H1 (cell line): Measurements from ENCODE around the gene RNF128. TPM values are rescaled to one million over a fixed set of nuclear protein-coding genes. Genes with fewer than 3 reads are reported as not detected.

Experiments used
- CTCF ChIA-PET: fragments of 300-600 bp; sonication (Branson Sonifier 250); formaldehyde crosslinking; loops from one replicate; lab custom pipeline; 2021; ENCODE audit not compliant: partially characterized antibody; lab: Charles Lee
- POLR2A ChIA-PET: fragments of 300-600 bp; sonication (Branson Sonifier 250); formaldehyde crosslinking; loops from one replicate; lab custom pipeline; 2021; ENCODE audit warnings: inconsistent platforms; ENCODE audit not compliant: partially characterized antibody; lab: Charles Lee
- DNase-seq, 2 experiments: peaks; one replicate each; pipeline versions ENCODE4 v3.0.0 to v3.0.0-alpha.2; 2010 to 2022; ENCODE audit warnings: low spot score in 2 of 2, low read depth in 1 of 2, mixed read lengths in 1 of 2
- FAIRE-seq: peaks from 2 replicates; lab custom pipeline; 2011; peaks lifted over from hg19 to GRCh38; lab: Jason Lieb, UNC
- H2AFZ ChIP-seq: 2 replicates; pipeline ENCODE4 v1.8.1; 2012; ENCODE audit warnings: low read length, inconsistent platforms
- H2AK5ac ChIP-seq: 2 replicates; pipeline ENCODE4 v1.6.1; 2013; ENCODE audit warnings: low read depth, low read length
- H2BK120ac ChIP-seq: replicated peaks from 2 replicates; pipeline ENCODE3; 2013; ENCODE audit warnings: low read depth, low read length, inconsistent platforms
- H2BK12ac ChIP-seq: 2 replicates; pipeline ENCODE4 v1.6.1; 2013; ENCODE audit warnings: low read depth, low read length
- H2BK15ac ChIP-seq: 2 replicates; pipeline ENCODE4 v1.6.1; 2013; ENCODE audit warnings: low read length
- H2BK20ac ChIP-seq: 2 replicates; pipeline ENCODE4 v1.6.1; 2013; ENCODE audit warnings: low read length
- H2BK5ac ChIP-seq: 2 replicates; pipeline ENCODE4 v1.6.1; 2013; ENCODE audit warnings: low read depth, low read length
- H3K14ac ChIP-seq: 2 replicates; pipeline ENCODE4 v1.6.1; 2013; ENCODE audit warnings: inconsistent platforms; ENCODE audit not compliant: insufficient read length
- H3K18ac ChIP-seq: 2 replicates; pipeline ENCODE4 v1.6.1; 2013; ENCODE audit warnings: low read length; ENCODE audit errors: extremely low read depth
- H3K23ac ChIP-seq: 2 replicates; pipeline ENCODE4 v1.6.1; 2013; ENCODE audit warnings: inconsistent platforms; ENCODE audit not compliant: insufficient read length
- H3K23me2 ChIP-seq: 2 replicates; pipeline ENCODE4 v1.6.1; 2013; ENCODE audit warnings: low read depth, low read length
- H3K27ac ChIP-seq: 2 replicates; pipeline ENCODE4 v1.6.1; 2011; ENCODE audit warnings: low read depth, low read length, inconsistent platforms
- H3K27me3 ChIP-seq, 4 experiments: replicated peaks in 1 of 4; 1 replicate in 1 of 4; 2 replicates in 3 of 4; pipeline versions ENCODE4 v1.6.1 to v1.8.1; 2011 to 2013; ENCODE audit warnings: low read length in 3 of 4, mild to moderate bottlenecking in 3 of 4, inconsistent platforms in 2 of 4, mixed read lengths in 2 of 4, moderate library complexity in 1 of 4; ENCODE audit not compliant: control insufficient read depth in 3 of 4, insufficient read depth in 3 of 4; ENCODE audit errors: extremely low read depth in 1 of 4
- H3K36me3 ChIP-seq, 4 experiments: 2 replicates each; pipeline versions ENCODE4 v1.6.1 to v1.8.1; 2011 to 2013; ENCODE audit warnings: mild to moderate bottlenecking in 4 of 4, low read length in 3 of 4, moderate library complexity in 2 of 4, control low read depth in 1 of 4, inconsistent platforms in 1 of 4; ENCODE audit not compliant: insufficient read depth in 4 of 4, control insufficient read depth in 2 of 4
- H3K4ac ChIP-seq: replicated peaks from 2 replicates; pipeline ENCODE3; 2013; ENCODE audit warnings: low read length, low read depth, mixed read lengths, inconsistent platforms; ENCODE audit not compliant: insufficient read length
- H3K4me1 ChIP-seq, 4 experiments: replicated peaks in 1 of 4; 1 replicate in 1 of 4; 2 replicates in 3 of 4; pipeline versions ENCODE4 v1.6.1 to v1.8.1; 2011 to 2013; ENCODE audit warnings: low read length in 3 of 4, inconsistent platforms in 2 of 4, mixed read lengths in 1 of 4; ENCODE audit not compliant: insufficient read depth in 4 of 4, control insufficient read depth in 3 of 4
- H3K4me2 ChIP-seq, 2 experiments: 2 replicates each; pipeline versions ENCODE4 v1.6.1 to v1.8.1; 2011 to 2013; ENCODE audit warnings: low read depth in 2 of 2, low read length in 2 of 2, control low read depth in 1 of 2, inconsistent platforms in 1 of 2, mild to moderate bottlenecking in 1 of 2; ENCODE audit not compliant: insufficient read depth in 1 of 2
- H3K4me3 ChIP-seq, 4 experiments: fragments of 200-600, 300-600 bp in 1 of 4; sonication (generic), shearing (Covaris generic), sonication (Bioruptor Twin) in 1 of 4; 2 replicates each; pipeline versions ENCODE4 v1.5.1 to v1.8.1; 2011 to 2016; ENCODE audit warnings: low read length in 4 of 4, low read depth in 3 of 4, control low read depth in 2 of 4, inconsistent platforms in 2 of 4, mild to moderate bottlenecking in 2 of 4, mixed read lengths in 1 of 4, moderate library complexity in 1 of 4; ENCODE audit not compliant: insufficient read depth in 2 of 4; ENCODE audit errors: extremely low read depth in 1 of 4
- H3K56ac ChIP-seq: replicated peaks from 2 replicates; pipeline ENCODE3; 2013; ENCODE audit warnings: low read depth, mild to moderate bottlenecking, mixed read lengths, low read length, inconsistent platforms; ENCODE audit not compliant: insufficient read length
- H3K79me1 ChIP-seq: 2 replicates; pipeline ENCODE4 v1.6.1; 2013; ENCODE audit warnings: low read depth, low read length, control low read depth
- H3K79me2 ChIP-seq, 2 experiments: 2 replicates each; pipeline versions ENCODE4 v1.6.1 to v1.8.1; 2012 to 2013; ENCODE audit warnings: low read length in 2 of 2, mild to moderate bottlenecking in 2 of 2, inconsistent platforms in 1 of 2; ENCODE audit not compliant: insufficient read depth in 2 of 2, control insufficient read depth in 1 of 2
- H3K9ac ChIP-seq, 4 experiments: replicated peaks in 1 of 4; 1 replicate in 1 of 4; 2 replicates in 3 of 4; pipeline versions ENCODE4 v1.6.1 to v1.8.1; 2011 to 2013; ENCODE audit warnings: low read depth in 3 of 4, low read length in 3 of 4, control low read depth in 2 of 4, mild to moderate bottlenecking in 2 of 4, moderate library complexity in 2 of 4, inconsistent platforms in 1 of 4; ENCODE audit errors: extremely low read depth in 1 of 4
- H3K9me3 ChIP-seq, 2 experiments: 2 replicates each; pipeline versions ENCODE4 v1.6.1 to v1.8.1; 2012 to 2013; ENCODE audit warnings: mild to moderate bottlenecking in 2 of 2, moderate library complexity in 2 of 2, control low read depth in 1 of 2, inconsistent platforms in 1 of 2, low read depth in 1 of 2, low read length in 1 of 2, mixed read lengths in 1 of 2; ENCODE audit not compliant: insufficient read depth in 2 of 2
- H4K20me1 ChIP-seq, 2 experiments: replicated peaks in 1 of 2; 2 replicates each; pipeline versions ENCODE3 to v1.8.1; 2011 to 2013; ENCODE audit warnings: inconsistent platforms in 2 of 2, low read length in 2 of 2, mild to moderate bottlenecking in 1 of 2; ENCODE audit not compliant: insufficient read depth in 2 of 2, control insufficient read depth in 1 of 2
- H4K5ac ChIP-seq: 2 replicates; pipeline ENCODE4 v1.6.1; 2013; ENCODE audit warnings: low read length, low read depth, mixed read lengths, inconsistent platforms; ENCODE audit not compliant: insufficient read length
- H4K8ac ChIP-seq: 2 replicates; pipeline ENCODE4 v1.8.0; 2013; ENCODE audit warnings: mild to moderate bottlenecking, moderate library complexity, low read length, inconsistent platforms; ENCODE audit not compliant: insufficient read depth; ENCODE audit errors: extremely low read depth
- H4K91ac ChIP-seq: replicated peaks from 2 replicates; pipeline ENCODE3; 2013; ENCODE audit warnings: low read length, mixed read lengths, inconsistent platforms; ENCODE audit not compliant: insufficient read length
- CTCF ChIP-seq, 3 experiments: IDR thresholded peaks; 1 replicate in 2 of 3; 2 replicates in 1 of 3; pipeline versions ENCODE4 v1.5.1 to v1.6.1; 2011; ENCODE audit warnings: low read length in 3 of 3, mild to moderate bottlenecking in 3 of 3, inconsistent platforms in 2 of 3, low read depth in 1 of 3, moderate library complexity in 1 of 3; ENCODE audit not compliant: insufficient read depth in 1 of 3; ENCODE audit errors: control extremely low read depth in 1 of 3
- POU5F1 ChIP-seq: IDR thresholded peaks from 2 replicates; pipeline ENCODE4 v1.6.1; 2011; ENCODE audit warnings: low read depth, mild to moderate bottlenecking, low read length, moderate library complexity
- WGBS, 2 experiments: shearing (Covaris generic) in 1 of 2; methylation state at CpG; one replicate each; pipeline versions ENCODE4 v1.1.6 to v1.1.7; 2013 to 2015; ENCODE audit warnings: low lambda C conversion rate in 2 of 2, mixed read lengths in 2 of 2, inconsistent platforms in 1 of 2, low coverage in 1 of 2, missing lambda C conversion rate in 1 of 2; ENCODE audit not compliant: insufficient replicate concordance in 2 of 2, insufficient coverage in 1 of 2, insufficient read length in 1 of 2; ENCODE audit errors: extremely low coverage in 1 of 2, missing lambda C conversion rate in 1 of 2; 5-methylcytosine and 5-hydroxymethylcytosine counted together
- polyA plus RNA-seq, 7 experiments: library from polyadenylated mRNA; depleted of rRNA in 3 of 7; stranded (reverse) in 5 of 7; unstranded in 2 of 7; fragments of >200 nt in 5 of 7; fragments of 200-250 nt in 2 of 7; gene quantifications; 1 replicate in 5 of 7; 2 replicates in 1 of 7; 4 replicates in 1 of 7; pipeline versions ENCODE4 v1.2.1 to v1.2.3, GENCODE V29; 2011 to 2013; ENCODE audit warnings: missing spikeins in 2 of 7, mixed read lengths in 2 of 7
- total RNA-seq: library from RNA; stranded (reverse); fragmentation: NEBNext Ultra II Directional; extraction: Animal tissue kit (Norgen Biotek cat#: 25700); gene quantifications from 2 replicates; pipeline ENCODE4 v1.2.1, GENCODE V29; 2021

Gene RNF128
- total and polyA plus RNA-seq, 2 of the 8 experiments (the other 6 are each of a cell fraction or from before 2014, with no cell fraction given): 0.74 to 2.0 TPM

- Histone ChIP-seq H3K27ac (no peak overlapping the region), H2BK12ac (no peak overlapping the region), H3K79me1 (no peaks in the 10 kb centered on the region), H3K18ac (no peak overlapping the region), H3K23me2 (no peaks in the 10 kb centered on the region), H3K27me3 (no peaks in the 10 kb centered on the region), H2BK120ac (no peak overlapping the region), H3K56ac (no peak overlapping the region), H3K9ac (no peak overlapping the region), H3K79me2 (no peaks in the 10 kb centered on the region), H4K91ac (no peak overlapping the region), H2BK20ac (no peak overlapping the region), H4K8ac (no peak overlapping the region), H2AFZ (no peak overlapping the region), H3K4me2 (no peak overlapping the region), H2BK15ac (no peak overlapping the region), H4K5ac (no peak overlapping the region), H3K36me3 (no peaks in the 10 kb centered on the region), H3K9me3 (no peaks in the 10 kb centered on the region), H3K23ac (no peak overlapping the region), H2BK5ac (no peak overlapping the region), H3K4me3 (no peak overlapping the region), H3K14ac (no peak overlapping the region), H4K20me1 (no peaks in the 10 kb centered on the region), H2AK5ac (no peak overlapping the region), H3K4me1 (no peaks in the 10 kb centered on the region), H3K4ac (no peak overlapping the region)
- DNase-seq (no peak), FAIRE-seq (no peak)
- ChIA-PET CTCF (no interaction called here), POLR2A (no interaction called here)
- 100% methylated on average over 2 of the region's 2 CpGs; no CpG with 5 or more reads in 1 of the 2 experiments for WGBS, 2 experiments
- TF ChIP-seq CTCF (IDR thresholded peaks at IDR 0.05; ENCODE audit: control extremely low read depth in 1 of 3, insufficient read depth in 1 of 3, low read depth in 1 of 3, low read length in 3 of 3) (no peak), POU5F1 (no peak)
Observed at GRCh38 chrX:106742193-106742592, 15.7 kb downstream of the RNF128 start.
